Glomerular visceral epithelial cell (primary cell): ENCODE measurements around the gene KRTAP5-7.
"Not testable (repeated sequence)": the region's sequence is repeated elsewhere in the genome, so short reads cannot be mapped to it uniquely, and the experiment has no call there.

ENCODE experiments used
- DNase-seq: peaks from one replicate; pipeline ENCODE4 v3.0.0-alpha.2; 2016; ENCODE audit errors: extremely low spot score

The KRTAP5-7 gene

GRCh38 chr11:71526796-71527575 lies at the start of gene KRTAP5-7:
KRTAP5-7 (plus strand) TSS chr11:71527267; CDS start chr11:71527301, 34 bp downstream.
- not testable (repeated sequence) for DNase-seq

DNA sequence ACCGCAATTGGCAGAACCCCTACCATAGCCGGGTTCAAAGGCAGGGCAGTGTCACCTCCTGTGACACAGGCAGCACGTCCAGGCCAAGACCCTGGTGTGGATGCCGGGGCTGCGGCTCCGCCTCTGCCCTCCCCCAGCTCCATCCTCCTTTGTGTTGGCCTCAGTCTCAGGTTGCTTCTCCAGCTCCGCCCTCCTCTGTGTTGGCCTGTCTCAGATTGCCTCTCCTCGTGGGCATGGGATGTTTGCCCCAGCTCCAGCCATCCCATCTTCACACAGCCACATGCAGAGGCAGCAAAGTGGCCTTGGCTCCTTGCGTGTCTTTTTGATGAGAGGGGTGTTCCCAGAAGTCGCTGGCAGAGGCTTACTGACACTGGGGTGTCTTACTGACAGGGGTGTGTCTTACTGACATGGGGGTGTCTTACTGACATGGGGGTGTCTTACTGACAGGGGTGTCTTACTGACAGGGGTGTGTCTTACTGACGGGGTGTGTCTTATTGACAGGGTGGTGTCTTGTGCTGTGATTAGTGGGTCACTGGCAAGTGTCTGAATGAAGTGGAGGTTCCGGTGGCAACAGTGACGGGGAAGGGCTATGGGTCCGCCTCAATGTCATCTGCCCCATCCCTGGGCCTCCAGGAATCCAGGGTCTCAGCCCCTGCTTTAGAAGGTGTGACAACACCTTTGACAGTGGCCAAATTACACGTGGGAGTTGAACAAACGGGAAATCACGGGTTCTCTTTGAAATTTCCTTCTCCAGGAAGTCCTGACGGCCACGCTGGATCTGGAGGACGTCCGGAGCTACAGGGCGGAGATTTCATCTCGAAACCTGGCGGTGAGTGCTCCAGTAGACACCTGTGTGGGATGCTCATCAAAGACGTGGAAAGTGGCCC lies 49.2 kb upstream of the KRTAP5-7 start:
- DNase-seq, result no peak

GRCh38 chr11:71478528-71478840 lies 48.6 kb upstream of the KRTAP5-7 start:
- no peak for DNase-seq

DNA sequence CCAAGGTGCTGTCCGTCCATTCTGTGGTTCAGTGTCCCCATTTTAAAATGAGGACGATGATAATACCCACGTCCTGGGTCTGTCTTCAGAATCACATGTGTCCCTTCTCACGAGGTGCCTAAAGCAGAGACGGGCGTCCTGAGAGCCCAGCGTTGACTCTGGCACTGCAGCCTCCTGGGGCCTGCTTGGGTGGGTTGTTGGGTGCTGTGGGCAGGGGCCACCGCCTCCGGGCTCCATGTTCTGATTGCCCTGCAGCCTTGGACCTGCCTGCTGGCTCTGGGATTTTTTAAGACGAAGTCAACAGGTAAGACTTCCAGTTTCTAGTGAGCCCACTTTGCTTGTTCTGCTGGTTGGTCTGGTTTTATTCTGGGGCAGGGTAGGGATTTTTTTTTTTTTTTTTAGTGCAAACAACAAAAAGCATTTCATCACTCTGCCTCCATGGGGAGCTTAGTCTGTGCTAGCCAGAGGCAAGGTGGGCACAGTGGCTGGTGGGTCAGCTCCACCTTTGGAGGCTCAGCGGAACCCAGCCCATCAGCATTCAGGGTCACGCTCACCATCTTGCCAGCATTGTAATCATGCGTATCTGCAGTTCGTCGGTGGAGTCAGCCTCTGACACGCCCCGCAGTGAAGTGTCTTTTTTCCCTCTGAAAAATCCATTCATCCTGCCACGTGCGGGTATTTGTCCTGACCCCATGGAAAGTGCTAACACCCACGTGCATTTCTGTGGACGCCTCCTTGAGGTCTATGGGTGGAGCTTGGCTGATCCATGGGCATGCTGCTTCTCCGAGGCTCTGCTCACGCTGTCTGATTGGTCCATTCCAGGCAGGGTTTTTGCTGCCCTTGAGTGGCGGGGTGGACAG lies 45.7 kb upstream of the KRTAP5-7 start:
- DNase-seq, result no peak

GRCh38 chr11:71482216-71482615 lies 44.9 kb upstream of the KRTAP5-7 start:
- no peak for DNase-seq

DNA sequence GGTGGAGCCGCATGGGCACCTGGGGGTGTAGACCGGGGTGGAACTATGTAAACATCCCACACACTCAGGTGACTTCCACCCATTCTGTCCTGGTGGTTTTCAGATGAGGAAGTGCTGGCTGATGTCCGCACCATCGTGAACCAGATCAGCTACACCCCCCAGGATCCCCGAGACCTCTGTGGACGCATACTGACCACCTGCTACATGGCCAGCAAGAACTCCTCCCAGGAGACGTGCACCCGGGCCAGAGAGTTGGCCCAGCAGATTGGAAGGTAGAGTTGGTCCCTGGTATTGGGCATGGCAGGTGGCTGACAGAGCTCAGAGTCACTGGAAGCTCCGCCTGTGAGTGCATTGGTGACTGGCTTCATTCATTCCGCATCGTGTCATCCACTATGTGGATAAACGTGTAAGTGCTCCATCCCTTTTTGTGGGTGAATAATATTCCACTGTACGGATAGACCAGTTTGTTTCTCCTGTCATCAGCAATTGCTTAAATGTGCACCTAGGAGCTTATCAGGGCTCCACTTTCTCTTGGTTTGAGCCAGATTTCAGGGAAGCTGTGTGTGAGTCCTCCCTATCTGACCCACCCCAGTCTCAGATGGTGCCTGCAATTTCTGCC lies 44.2 kb upstream of the KRTAP5-7 start:
- no peak for DNase-seq

DNA sequence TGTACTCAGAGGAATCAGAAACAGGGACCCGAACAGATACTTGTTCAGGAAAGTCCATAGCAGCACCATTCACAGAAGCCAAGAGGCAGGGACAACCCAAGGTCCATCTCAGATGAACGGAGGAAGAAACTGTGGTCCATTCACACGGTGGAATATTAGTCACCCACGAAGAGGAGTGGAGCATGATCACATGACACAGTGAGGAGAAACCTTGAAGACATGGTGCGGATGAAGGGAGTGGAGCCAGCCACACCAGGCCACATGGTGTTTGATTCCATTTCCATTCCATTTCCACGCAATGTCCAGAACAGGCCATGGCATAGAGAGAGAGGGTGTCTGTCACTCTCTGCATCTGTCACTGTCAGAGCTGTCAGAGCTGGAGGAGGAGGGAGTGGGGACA lies 43.4 kb upstream of the KRTAP5-7 start:
- DNase-seq, result no peak

DNA sequence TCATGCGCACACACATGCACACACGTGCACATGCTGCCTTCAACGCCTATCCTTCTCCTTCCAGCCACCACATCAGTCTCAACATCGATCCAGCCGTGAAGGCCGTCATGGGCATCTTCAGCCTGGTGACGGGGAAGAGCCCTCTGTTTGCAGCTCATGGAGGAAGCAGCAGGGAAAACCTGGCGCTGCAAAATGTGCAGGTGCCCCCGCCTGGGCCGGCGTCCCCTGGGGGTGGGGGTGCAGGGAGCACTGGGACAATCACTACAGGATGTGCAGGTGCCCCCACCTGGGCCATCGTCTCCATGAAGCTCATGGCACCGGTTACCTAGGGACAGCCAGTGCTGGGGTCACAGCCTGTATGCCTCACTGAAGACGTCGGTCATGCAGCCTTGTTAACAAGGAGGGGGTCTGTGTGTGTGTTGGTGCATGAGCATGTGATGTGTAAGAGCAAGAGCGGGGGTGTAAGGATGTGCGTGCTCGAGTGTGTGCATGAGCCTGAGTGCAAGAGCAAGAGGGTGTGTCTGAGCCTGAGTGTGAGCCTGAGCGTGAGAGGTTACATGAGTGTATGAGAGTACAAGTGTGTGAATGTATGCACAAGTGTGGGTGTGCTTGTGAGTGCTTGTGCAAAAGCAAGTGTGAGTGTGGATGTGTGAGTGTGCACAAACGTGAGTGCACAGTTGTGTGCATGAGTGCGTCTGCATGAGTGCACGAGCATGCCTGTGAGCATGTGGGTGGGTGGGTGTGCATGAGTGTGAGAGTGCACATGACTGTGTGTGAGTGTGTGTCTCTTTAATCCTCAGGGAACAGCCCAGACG lies 42.6 kb upstream of the KRTAP5-7 start:
- no peak for DNase-seq

GRCh38 chr11:71485063-71485399 lies 42.0 kb upstream of the KRTAP5-7 start:
- DNase-seq, result no peak

- DNase-seq, result no peak
These were observed 41.6 kb upstream of the KRTAP5-7 start for GRCh38 chr11:71485466-71485865.

GRCh38 chr11:71486320-71486719 lies 40.7 kb upstream of the KRTAP5-7 start:
- no peak for DNase-seq

DNA sequence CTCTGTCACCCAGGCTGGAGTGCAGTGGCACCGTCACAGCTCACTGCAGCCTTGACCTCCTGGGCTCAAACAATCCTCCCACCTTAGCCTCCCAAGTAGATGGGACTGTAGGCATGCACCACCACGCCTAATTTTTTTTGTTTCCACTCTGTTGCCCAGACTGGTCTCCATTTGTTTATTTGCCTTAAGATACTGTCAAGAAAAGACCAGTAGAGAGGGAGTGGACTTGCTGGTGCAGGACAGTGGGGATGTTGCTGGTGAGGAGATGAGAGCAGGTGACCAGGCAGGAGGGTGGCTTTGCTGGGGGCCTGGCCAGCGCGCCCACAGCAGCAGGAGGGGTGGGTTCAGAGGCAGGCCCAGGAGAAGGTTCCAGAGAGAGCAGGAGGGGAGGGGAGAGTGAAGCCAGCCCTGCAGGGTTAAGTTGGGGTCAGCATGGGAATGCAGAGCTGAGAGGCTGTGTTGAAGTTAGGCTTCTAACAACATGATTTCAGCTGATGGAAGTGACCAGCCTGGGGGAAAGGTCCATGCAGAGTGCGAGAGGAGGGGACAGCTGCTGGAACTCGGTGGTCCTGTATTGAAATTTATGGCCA lies 38.3 kb upstream of the KRTAP5-7 start:
- DNase-seq, result no peak

DNA sequence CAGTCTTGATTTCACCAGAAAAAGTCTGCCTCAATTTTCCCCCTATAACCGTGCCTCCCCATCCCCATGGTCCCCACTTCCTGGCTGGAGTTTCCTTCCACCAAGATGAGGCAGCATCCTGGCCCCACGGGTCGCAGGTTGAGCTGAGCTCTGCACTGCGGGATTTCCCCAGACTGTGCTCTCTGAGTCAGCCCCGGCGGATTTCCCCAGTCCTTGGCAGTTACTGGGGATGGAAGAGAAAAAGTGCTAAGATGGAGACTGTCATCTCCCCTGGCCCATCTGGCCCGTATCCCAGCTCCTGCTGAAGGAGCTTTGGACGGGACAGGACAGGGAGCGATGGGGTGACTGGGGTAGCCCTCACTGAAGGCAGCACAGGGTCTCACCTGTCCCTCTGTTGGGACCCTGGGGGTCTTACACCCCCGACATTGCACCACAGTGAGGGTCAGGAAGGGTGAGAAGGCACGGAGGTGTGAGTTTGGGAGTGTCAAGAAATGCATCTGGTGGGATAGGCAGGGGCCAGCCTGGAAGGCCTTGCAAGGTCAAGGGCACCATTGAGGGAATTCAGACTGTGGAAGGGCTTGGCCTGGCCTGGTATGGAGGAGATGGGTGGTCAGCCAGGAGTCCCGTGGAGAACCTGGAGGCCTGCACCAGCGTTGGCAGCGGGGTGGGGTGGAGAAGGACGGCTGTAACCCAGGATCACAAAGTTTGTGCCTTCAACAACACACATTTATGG lies 37.6 kb upstream of the KRTAP5-7 start:
- DNase-seq, result peak; percentile 74

GRCh38 chr11:71490044-71490730 lies 36.9 kb upstream of the KRTAP5-7 start:
- no peak for DNase-seq

DNA sequence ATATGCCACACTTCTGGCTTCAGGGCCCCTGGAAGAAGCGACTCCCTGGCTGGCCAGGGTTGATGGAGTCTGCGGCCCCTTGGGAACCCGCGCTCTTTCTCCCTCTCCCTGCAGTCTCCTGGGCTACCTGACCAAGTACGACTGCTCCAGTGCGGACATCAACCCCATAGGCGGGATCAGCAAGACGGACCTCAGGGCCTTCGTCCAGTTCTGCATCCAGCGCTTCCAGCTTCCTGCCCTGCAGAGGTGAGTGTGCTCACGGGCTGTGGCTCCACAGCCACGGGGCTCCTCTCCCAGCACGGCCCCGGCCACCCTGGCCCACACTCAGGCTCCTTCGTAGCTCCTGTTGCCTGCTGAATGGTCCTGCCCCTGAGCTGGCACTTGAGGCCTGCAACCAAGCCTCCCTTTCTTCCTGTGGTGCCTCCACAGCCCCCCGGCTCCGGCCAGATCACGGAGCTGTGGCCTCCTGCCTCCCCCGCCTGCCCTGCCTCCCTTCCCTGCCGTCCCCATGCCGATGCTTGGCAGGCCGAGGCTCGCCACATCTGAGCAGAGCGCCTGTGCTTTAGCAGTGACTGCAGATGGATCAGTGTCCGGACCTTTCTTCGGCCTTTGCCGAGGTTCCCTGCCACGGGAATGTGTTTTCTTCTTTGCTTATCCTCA lies 36.2 kb upstream of the KRTAP5-7 start:
- no peak for DNase-seq

- no peak for DNase-seq
These were observed 35.5 kb upstream of the KRTAP5-7 start for GRCh38 chr11:71491531-71491930.

DNA sequence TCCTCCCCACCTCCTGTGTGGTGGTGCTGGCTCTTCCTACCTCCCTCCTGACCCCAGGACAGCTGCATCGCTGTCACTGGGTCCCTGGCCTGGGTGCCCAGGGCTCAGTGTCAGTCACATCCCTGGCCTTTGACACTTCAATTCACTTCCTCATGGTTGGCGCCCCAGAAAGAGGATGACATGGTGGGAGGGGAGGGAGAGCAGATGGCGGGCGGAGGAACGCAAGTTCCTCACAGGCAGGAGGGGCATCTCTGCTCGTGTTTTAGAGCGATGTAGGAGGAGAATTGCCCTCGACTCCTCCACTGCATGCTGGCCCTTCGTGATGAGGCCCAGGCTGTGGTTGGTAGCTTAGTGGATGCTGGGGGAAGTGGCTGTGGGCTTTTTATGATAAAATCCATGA lies 35.1 kb upstream of the KRTAP5-7 start:
- DNase-seq, result no peak
